GM19328 (cell line): ENCODE data around the gene GOLGA6L10.
"Not testable (repeated sequence)": the region's sequence is repeated elsewhere in the genome, so short reads cannot be mapped to it uniquely, and the experiment has no call there.

Experiments used
- ATAC-seq: cut with Tn5 transposase; IDR thresholded peaks from one replicate; pipeline ENCODE4 v1.9.1; 2021; ENCODE audit warnings: mild to moderate bottlenecking, moderate library complexity; ENCODE audit not compliant: unreplicated experiment

GOLGA6L10 gene

GRCh38 chr15:82343851-82344250 lies 5.4 kb downstream of the GOLGA6L10 start:
- not testable (repeated sequence) for ATAC-seq

- ATAC-seq, result not testable (repeated sequence)
Observed at GRCh38 chr15:82342632-82343374, 6.5 kb downstream of the GOLGA6L10 start.

DNA sequence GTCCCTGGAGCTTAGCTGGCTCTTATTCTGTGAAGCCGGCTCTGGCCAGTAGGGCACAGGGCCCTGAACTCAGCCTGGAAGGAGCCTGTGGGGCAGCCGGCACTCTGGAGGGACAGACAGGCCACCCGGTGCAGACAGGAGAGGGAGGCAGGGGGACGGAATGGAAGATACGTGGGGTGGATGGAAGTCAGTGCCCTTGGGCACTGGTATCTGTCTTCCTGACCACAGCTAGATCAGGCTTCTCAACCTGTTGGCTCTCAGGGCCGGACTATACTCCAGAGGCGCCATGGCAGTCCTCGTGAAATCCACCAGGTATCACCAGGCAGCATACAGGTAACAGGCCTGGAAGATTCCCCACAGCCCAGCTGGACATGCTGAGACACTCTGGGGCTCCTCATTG lies 10.7 kb downstream of the GOLGA6L10 start:
- not testable (repeated sequence) for ATAC-seq

DNA sequence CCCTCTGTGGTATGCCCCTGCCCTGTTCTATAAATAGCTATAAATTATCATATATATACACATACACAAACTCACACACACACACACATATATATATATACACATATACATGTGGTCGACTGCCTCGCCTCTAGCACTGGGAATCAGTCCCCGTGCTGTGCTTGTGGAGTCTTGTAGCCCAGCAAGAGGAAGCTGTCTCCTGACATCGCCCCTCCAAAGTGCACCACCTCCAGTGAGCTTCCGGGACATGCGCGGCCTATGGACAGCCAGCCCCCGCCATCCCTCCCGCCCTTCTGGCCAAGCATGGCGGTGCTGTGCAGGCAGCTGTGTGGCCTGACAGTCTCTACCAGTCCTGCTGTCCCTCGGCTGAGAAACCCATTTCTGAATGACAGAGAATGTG lies 11.2 kb downstream of the GOLGA6L10 start:
- ATAC-seq, result not testable (repeated sequence)

GRCh38 chr15:82337051-82337450 lies 12.2 kb downstream of the GOLGA6L10 start:
- ATAC-seq, result not testable (repeated sequence)

DNA sequence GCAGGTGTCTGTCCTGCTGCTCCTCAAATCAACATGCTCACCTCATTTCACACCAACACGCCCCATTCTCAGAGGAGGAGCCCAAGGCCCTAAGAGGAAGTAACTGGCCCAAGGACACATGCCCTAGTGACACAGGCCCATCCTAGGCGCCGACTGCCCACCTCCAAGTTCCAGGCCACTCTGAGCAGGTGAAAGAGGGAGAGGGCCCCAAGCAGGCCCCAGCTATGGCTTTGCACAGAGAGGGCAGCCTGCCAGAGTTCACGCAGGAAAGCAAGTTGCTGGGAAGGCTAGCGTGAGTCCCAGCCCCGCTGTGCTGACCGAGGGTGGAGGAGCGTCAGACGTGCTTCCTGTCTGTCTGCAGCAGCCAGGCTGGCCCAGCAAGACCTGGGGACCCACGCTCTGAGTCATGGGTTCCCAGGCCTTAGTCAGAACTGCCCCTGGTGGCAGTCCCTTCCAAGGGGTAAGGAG lies 13.1 kb downstream of the GOLGA6L10 start:
- not testable (repeated sequence) for ATAC-seq

DNA sequence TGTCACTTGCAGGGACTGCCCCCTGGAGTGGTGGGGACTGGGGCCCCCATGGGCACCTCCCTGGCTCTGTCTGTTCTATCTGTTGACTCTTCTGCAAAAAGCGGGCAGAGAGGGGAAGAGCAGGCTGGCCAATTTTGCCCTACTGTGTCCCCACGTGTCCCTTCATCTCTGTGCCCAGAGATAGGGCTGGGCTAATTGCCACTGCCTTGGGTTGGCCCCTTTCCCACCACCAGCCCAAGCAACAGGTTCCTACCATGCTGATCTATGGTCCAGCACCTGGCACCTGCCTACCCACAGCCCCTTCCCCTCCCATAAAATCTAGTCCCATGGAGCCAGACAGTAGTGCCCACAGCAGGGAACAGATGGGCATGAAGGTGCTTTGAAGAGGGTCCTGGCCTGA lies 14.3 kb downstream of the GOLGA6L10 start:
- not testable (repeated sequence) for ATAC-seq

- ATAC-seq, result not testable (repeated sequence)
Observed at GRCh38 chr15:82334554-82334932, 14.7 kb downstream of the GOLGA6L10 start.

GRCh38 chr15:82333603-82334553 lies 15.4 kb downstream of the GOLGA6L10 start:
- not testable (repeated sequence) for ATAC-seq

DNA sequence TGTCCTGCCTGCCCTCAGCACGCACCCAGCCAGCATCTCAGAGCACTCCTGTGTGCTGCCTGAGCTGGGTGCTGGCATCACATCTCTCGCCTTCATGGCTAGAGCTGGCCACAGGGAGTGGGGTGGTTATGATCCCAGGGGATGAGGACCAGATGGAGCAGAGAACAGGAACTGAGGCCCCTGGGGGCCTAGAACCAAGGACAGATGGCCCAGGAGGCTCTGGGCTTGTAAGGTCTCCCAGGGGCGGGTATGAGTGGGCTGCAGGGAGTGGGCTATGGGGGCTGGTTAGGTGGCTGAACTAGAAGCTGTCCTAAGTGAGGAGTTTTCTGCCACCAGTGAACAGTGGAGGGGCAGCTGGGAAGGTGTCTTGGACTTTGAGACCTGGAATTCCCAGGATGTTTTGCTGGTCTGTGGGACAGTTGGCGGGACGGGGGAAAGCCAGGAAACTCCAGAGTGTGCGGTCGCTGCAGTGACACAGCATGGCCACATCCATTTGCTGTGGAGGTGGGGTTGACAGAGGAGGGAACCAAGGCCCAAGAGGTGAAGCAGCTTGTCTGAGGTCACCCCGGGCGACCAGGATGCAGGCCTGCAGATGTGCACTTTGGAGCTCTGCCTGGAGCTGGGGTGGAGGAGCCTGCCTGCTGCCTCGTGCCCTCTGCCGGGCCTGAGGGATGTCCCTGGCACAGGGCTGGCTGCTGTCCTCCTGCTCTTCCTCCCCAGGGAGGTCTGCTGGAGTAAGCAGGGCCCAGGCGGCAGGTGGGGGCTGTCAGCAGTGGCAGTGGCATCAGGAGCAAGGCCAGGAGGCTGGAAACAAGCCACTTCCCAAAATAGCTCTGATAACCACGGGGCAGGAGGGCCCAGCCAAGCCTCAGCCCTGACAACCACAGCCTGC lies 16.3 kb downstream of the GOLGA6L10 start:
- not testable (repeated sequence) for ATAC-seq

GRCh38 chr15:82331576-82332304 lies 17.5 kb downstream of the GOLGA6L10 start:
- ATAC-seq, result not testable (repeated sequence)

DNA sequence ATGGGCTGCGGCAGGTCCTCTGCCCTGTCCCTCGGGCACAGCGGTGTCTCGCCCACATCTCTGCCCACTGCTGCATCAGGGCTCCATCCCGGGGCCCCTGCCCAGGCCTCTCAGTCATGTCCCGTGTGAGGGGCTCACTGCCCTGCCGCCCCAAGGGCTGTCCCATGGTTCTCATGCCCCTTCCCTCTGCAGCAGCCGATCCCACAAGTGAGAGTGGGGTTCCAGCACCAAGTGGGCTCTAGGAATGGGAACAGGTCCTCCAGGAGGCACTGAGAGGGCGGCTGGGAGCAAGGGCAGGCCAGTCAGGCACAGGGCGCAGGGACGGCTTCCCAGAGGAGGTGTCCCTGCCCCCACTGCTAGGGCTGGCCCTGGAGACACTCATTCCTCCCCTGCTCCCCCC lies 18.4 kb downstream of the GOLGA6L10 start:
- ATAC-seq, result not testable (repeated sequence)

GRCh38 chr15:82329039-82329438 lies 20.2 kb downstream of the GOLGA6L10 start:
- ATAC-seq, result not testable (repeated sequence)

- ATAC-seq, result not testable (repeated sequence)
Observed at GRCh38 chr15:82327372-82327771, 21.9 kb downstream of the GOLGA6L10 start.

DNA sequence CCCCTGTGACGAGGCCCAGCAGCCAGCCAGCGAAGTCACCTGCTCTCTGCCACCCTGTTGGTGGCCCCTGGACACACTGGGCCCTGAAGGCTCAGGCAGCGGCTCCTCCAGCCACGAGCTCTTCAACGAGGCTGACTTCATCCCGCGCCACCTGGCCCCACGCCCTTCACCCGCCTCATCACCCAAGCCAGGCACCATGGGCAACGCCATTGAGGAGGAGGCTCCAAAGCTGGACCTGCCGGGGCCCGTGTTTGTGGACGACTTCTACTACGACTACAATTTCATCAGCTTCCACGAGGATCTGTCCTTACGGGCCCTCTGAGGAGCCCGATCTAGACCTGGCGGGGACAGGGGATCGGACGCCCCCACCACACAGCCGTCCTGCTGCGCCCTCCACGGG lies 22.4 kb downstream of the GOLGA6L10 start:
- not testable (repeated sequence) for ATAC-seq

DNA sequence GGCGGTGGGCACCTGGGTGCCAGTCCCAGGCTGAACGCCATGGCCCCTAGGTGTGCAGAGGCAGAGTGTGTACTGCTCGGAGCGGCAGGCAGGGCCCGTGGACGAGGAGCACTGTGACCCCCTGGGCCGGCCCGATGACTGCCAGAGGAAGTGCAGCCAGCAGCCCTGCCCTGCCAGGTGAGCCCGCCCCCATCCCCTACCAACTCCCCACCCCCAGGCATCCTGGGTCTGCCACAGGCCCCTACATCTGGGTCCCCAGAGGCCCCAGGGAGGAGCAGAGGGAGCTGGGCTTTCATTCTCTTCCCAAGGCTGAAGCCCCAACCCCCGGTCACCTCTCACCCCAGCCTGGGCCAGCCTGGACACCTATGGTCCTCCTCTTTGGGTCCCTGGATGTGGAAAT lies 23.6 kb downstream of the GOLGA6L10 start:
- not testable (repeated sequence) for ATAC-seq

GRCh38 chr15:82324831-82325230 lies 24.4 kb downstream of the GOLGA6L10 start:
- not testable (repeated sequence) for ATAC-seq

GRCh38 chr15:82322488-82322887 lies 26.8 kb downstream of the GOLGA6L10 start:
- not testable (repeated sequence) for ATAC-seq

DNA sequence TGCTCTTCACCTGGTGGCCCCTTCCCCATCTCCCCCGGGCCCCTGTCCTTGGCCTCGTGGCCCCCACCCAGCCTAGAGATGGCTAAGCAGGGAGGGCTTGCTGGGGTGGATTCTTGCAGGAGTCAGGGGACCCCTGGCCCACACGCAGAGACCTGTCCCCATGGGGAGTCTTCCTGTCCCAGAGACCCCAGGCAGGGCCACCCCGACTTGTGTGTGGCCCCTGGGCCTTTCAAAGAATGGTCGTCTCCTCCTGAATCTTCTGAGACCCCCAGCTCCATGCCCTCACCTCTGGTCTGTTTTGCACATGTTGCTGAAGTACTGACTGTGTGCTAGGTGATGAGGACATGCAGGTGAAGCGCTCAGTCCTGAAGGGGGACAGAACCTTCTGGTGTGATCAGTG lies 28.4 kb downstream of the GOLGA6L10 start:
- not testable (repeated sequence) for ATAC-seq
